HEK293 (cell line): ENCODE results near the gene ZC3H18.

Experiments used
- CTCF ChIA-PET: fragments of 350-600 bp; formaldehyde crosslinking; extraction: SDS; loops from one replicate; lab custom pipeline; 2021; ENCODE audit warnings: antibody characterized with exemption; lab: Yijun Ruan, JAX
- POLR2A ChIA-PET: fragments of 300-600 bp; formaldehyde crosslinking; extraction: SDS; loops from one replicate; lab custom pipeline; 2020; ENCODE audit warnings: antibody characterized with exemption, inconsistent platforms; lab: Yijun Ruan, JAX
- H3K27ac ChIP-seq: fragments of 200-500 bp; sonication (Bioruptor generic); 2 replicates; pipeline ENCODE4 v1.5.1; 2014; ENCODE audit warnings: low read depth, low read length, control low read depth, inconsistent platforms; ENCODE audit errors: extremely low read depth
- H3K36me3 ChIP-seq, 2 experiments: fragments of 200-500 bp in 1 of 2; sonication (Bioruptor generic) in 1 of 2; 1 replicate in 1 of 2; 2 replicates in 1 of 2; pipeline ENCODE4 v1.5.1; 2014 to 2017; ENCODE audit warnings: inconsistent platforms in 2 of 2, low read length in 2 of 2; ENCODE audit not compliant: control insufficient read depth in 2 of 2, insufficient read depth in 1 of 2
- H3K4me1 ChIP-seq: fragments of 200-500 bp; sonication (Bioruptor generic); 2 replicates; pipeline ENCODE4 v1.5.1; 2014; ENCODE audit warnings: mild to moderate bottlenecking, low read length, inconsistent platforms; ENCODE audit not compliant: control insufficient read depth, insufficient read depth
- H3K4me3 ChIP-seq: 2 replicates; pipeline ENCODE4 v1.5.1; 2011; ENCODE audit warnings: low read depth, mild to moderate bottlenecking, control low read depth, low read length, moderate library complexity
- H3K9me3 ChIP-seq: fragments of 200-500 bp; sonication (Bioruptor generic); 2 replicates; pipeline ENCODE4 v1.5.1; 2014; ENCODE audit warnings: low read depth, low read length, inconsistent platforms; ENCODE audit not compliant: control insufficient read depth, insufficient read depth
- CTCF ChIP-seq: fragments of 450-650 bp; formaldehyde crosslinking; IDR thresholded peaks from 2 replicates; pipeline ENCODE4 v1.5.1; 2016; ENCODE audit warnings: missing biosample characterization, missing genetic modification characterization
- HOXD13 ChIP-seq: sonication (generic); formaldehyde crosslinking; IDR thresholded peaks from 2 replicates; pipeline ENCODE4 v1.8.0; 2022; ENCODE audit warnings: missing genetic modification reagents, borderline replicate concordance
- KLF17 ChIP-seq: fragments of 450-650 bp; formaldehyde crosslinking; IDR thresholded peaks from 2 replicates; pipeline ENCODE4 v1.5.1; 2016; ENCODE audit warnings: missing biosample characterization, missing genetic modification characterization
- PBX3 ChIP-seq: sonication (generic); formaldehyde crosslinking; IDR thresholded peaks from 2 replicates; pipeline ENCODE4 v1.8.1; 2022; ENCODE audit warnings: mild to moderate bottlenecking, moderate library complexity, missing genetic modification reagents
- SP2 ChIP-seq: fragments of 450-650 bp; formaldehyde crosslinking; IDR thresholded peaks from 2 replicates; pipeline ENCODE4 v1.5.1; 2016; ENCODE audit warnings: missing biosample characterization, missing genetic modification characterization
- ZIC2 ChIP-seq: fragments of 450-650 bp; formaldehyde crosslinking; IDR thresholded peaks from 2 replicates; pipeline ENCODE4 v1.5.1; 2016; ENCODE audit warnings: missing biosample characterization, missing genetic modification characterization
- ZNF10 ChIP-seq: fragments of 450-650 bp; formaldehyde crosslinking; IDR thresholded peaks from 2 replicates; pipeline ENCODE4 v1.5.1; 2017; ENCODE audit warnings: missing biosample characterization, missing genetic modification characterization
- ZNF121 ChIP-seq: fragments of 450-650 bp; formaldehyde crosslinking; IDR thresholded peaks from 2 replicates; pipeline ENCODE4 v1.5.1; 2016; ENCODE audit warnings: missing biosample characterization, missing genetic modification characterization
- ZNF146 ChIP-seq: fragments of 450-650 bp; formaldehyde crosslinking; IDR thresholded peaks from 2 replicates; pipeline ENCODE4 v1.5.1; 2016; ENCODE audit warnings: missing biosample characterization, missing genetic modification characterization
- ZNF274 ChIP-seq, 2 experiments: fragments of 200-500 bp in 1 of 2; fragments of 450-650 bp in 1 of 2; sonication (Bioruptor generic) in 1 of 2; formaldehyde crosslinking in 1 of 2; IDR thresholded peaks; 2 replicates each; pipeline versions ENCODE4 v1.5.1 to v1.6.1; 2014 to 2016; ENCODE audit warnings: borderline replicate concordance in 1 of 2, inconsistent platforms in 1 of 2, low read length in 1 of 2, missing biosample characterization in 1 of 2, missing genetic modification characterization in 1 of 2
- ZNF394 ChIP-seq: fragments of 450-650 bp; formaldehyde crosslinking; IDR thresholded peaks from 2 replicates; pipeline ENCODE4 v1.5.1; 2016; ENCODE audit warnings: missing biosample characterization, missing genetic modification characterization, mild to moderate bottlenecking, moderate library complexity, borderline replicate concordance
- ZNF423 ChIP-seq: fragments of 450-650 bp; formaldehyde crosslinking; IDR thresholded peaks from 2 replicates; pipeline ENCODE4 v1.5.1; 2016; ENCODE audit warnings: missing biosample characterization, missing genetic modification characterization
- ZNF426 ChIP-seq: fragments of 450-650 bp; formaldehyde crosslinking; IDR thresholded peaks from 2 replicates; pipeline ENCODE4 v1.5.1; 2017; ENCODE audit warnings: missing biosample characterization, missing genetic modification characterization, mild to moderate bottlenecking, inconsistent platforms, moderate library complexity
- ZNF514 ChIP-seq: fragments of 450-650 bp; formaldehyde crosslinking; IDR thresholded peaks from 2 replicates; pipeline ENCODE4 v1.5.1; 2016; ENCODE audit warnings: missing biosample characterization, missing genetic modification characterization
- ZNF530 ChIP-seq: fragments of 450-650 bp; formaldehyde crosslinking; IDR thresholded peaks from 2 replicates; pipeline ENCODE4 v1.5.1; 2016; ENCODE audit warnings: low read depth, missing biosample characterization, missing genetic modification characterization
- ZNF555 ChIP-seq: fragments of 450-650 bp; formaldehyde crosslinking; conservative IDR thresholded peaks from 2 replicates; pipeline ENCODE4 v1.5.1; 2017; ENCODE audit warnings: missing biosample characterization, mild to moderate bottlenecking, missing genetic modification characterization, inconsistent platforms
- ZNF626 ChIP-seq: fragments of 450-650 bp; sonication (Bioruptor Pico); formaldehyde crosslinking; IDR thresholded peaks from 2 replicates; pipeline ENCODE4 v1.5.1; 2018; ENCODE audit warnings: missing biosample characterization, missing genetic modification characterization, inconsistent platforms
- ZNF660 ChIP-seq: fragments of 450-650 bp; IDR thresholded peaks from 2 replicates; pipeline ENCODE4 v1.5.1; 2018; ENCODE audit warnings: missing biosample characterization, mild to moderate bottlenecking, missing genetic modification characterization
- ZNF677 ChIP-seq: fragments of 450-650 bp; IDR thresholded peaks from 2 replicates; pipeline ENCODE4 v1.5.0; 2018; ENCODE audit warnings: missing biosample characterization, mild to moderate bottlenecking, missing genetic modification characterization, moderate library complexity
- ZNF707 ChIP-seq: fragments of 450-650 bp; formaldehyde crosslinking; IDR thresholded peaks from 2 replicates; pipeline ENCODE4 v1.5.1; 2016; ENCODE audit warnings: missing biosample characterization, missing genetic modification characterization

The ZC3H18 gene

GRCh38 chr16:88554711-88555264 is 15.4 kb upstream of the ZC3H18 start:
- Histone ChIP-seq H3K36me3 (no peaks in the 10 kb centered on the region), H3K9me3 (no peaks in the 10 kb centered on the region), H3K27ac (no peak overlapping the region), H3K4me1 (no peaks in the 10 kb centered on the region), H3K4me3 (no peak overlapping the region)
- CTCF ChIA-PET, result no interaction called here
- TF ChIP-seq ZNF660 (tag by site-specific recombination) (no peak), ZNF274 (IDR thresholded peaks at IDR 0.05; ENCODE audit: low read length) (no peak), ZNF274 (tag by site-specific recombination; IDR thresholded peaks at IDR 0.05; ENCODE audit: borderline replicate concordance) (no peak), ZIC2 (no peak), ZNF514 (tag by site-specific recombination) (no peak), PBX3 (CRISPR knock-in tag) (no peak), ZNF426 (tag by site-specific recombination) (no peak), ZNF10 (tag by site-specific recombination) (no peak), SP2 (tag by site-specific recombination) (no peak), ZNF423 (tag by site-specific recombination) (no peak), CTCF (tag by site-specific recombination) (no peak), ZNF146 (tag by site-specific recombination) (no peak), ZNF555 (tag by site-specific recombination) (no peak), HOXD13 (CRISPR knock-in tag) (no peak), KLF17 (tag by site-specific recombination) (no peak)
- POLR2A ChIA-PET, result interaction anchor here (0.9 kb wide), 1 partner anchor 15 kb away, joined by 3 read pairs; no protein-coding TSS in a partner anchor

- Histone ChIP-seq H3K4me3 (no peak overlapping the region), H3K9me3 (no peaks in the 10 kb centered on the region), H3K36me3 (no peaks in the 10 kb centered on the region), H3K4me1 (no peaks in the 10 kb centered on the region), H3K27ac (no peak overlapping the region)
- no peak for TF ChIP-seq ZNF707 (tag by site-specific recombination)
- TF ChIP-seq ZNF530, result no peak
- TF ChIP-seq ZNF394, result no peak
- TF ChIP-seq ZNF121 (tag by site-specific recombination), result no peak
- TF ChIP-seq ZNF626 (tag by site-specific recombination), result no peak
- no peak for TF ChIP-seq ZNF677
- ChIA-PET POLR2A (interaction anchor here (1.2 kb wide), 1 partner anchor 18 kb away, joined by 4 read pairs; no protein-coding TSS in a partner anchor), CTCF (interaction anchor here (0.6 kb wide), 1 partner anchor 69 kb away, joined by 4 read pairs; no protein-coding TSS in a partner anchor)
These were observed 13.8 kb upstream of the ZC3H18 start for GRCh38 chr16:88556294-88556988.
